Erythroblast (primary cell): ENCODE data around the gene SOD3.

Experiments used
- GATA1 ChIP-seq: IDR thresholded peaks from 2 replicates; pipeline ENCODE4 v1.6.1; 2011; ENCODE audit warnings: low read depth, mild to moderate bottlenecking, control low read depth, low read length, moderate library complexity
- POLR2A ChIP-seq: IDR thresholded peaks from 2 replicates; pipeline ENCODE4 v1.6.1; 2011; ENCODE audit warnings: mild to moderate bottlenecking, low read length

DNA sequence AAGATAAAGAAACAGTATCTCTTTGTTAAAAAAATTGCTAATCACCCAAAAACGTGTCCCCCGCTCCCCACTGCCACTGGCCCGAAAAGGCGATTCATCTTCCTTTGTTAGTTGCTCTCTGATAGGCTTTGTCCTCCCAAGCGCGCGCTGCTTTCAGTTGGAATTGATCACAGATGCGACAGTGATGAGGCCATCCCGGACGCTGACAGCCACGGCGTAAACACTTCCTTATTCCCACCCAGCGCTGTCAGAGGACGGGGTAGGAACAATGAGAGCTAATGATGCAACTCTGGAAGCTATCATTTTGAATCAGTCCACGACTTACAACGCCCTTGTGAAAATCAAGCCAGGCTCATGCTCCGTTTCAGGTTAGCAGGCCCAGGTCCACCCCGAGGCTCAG is 21.4 kb downstream of the SOD3 start:
- TF ChIP-seq POLR2A (no peak), GATA1 (no peak)
